WI38 (cell line): ENCODE data around the gene PRSS27.

Source experiments
- H3K4me3 ChIP-seq: 2 replicates; pipeline ENCODE4 v1.5.1; 2011; ENCODE audit warnings: low read depth, mild to moderate bottlenecking, control low read depth, low read length
- TF ChIP-seq, protein P1 (sequence below): IDR thresholded peaks from 2 replicates; pipeline ENCODE4 v1.5.1; 2012; ENCODE audit warnings: low read depth, mild to moderate bottlenecking, control low read depth, low read length

The PRSS27 gene

DNA sequence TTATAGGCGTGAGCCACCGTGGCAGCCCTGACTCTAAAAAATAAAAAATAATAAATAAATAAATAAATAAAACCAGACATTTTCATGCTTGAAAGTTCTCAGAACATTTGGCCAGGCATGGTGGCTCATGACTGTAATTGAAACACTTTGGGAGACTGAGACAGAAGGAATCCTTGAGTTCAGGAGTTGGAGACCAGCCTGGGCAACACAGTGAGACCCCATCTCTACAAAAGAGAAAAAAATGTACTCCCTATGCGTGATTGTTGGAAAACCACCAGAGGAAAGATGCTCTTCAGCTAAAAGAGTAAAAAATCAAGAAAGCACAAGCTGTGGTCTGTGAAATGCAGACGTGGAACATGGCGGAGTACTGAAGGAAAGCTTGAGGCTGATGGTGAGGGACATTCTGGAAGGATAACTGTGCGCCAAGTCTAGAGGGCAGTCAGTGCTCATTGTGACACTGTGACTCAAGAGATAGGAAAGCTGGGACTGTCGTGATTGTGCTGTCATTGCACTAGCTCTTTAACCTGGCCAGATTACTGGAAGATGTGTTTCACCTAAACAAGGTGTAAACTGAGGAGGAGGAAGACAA lies 4.2 kb upstream of the PRSS27 start:
- TF ChIP-seq, protein P1, sequence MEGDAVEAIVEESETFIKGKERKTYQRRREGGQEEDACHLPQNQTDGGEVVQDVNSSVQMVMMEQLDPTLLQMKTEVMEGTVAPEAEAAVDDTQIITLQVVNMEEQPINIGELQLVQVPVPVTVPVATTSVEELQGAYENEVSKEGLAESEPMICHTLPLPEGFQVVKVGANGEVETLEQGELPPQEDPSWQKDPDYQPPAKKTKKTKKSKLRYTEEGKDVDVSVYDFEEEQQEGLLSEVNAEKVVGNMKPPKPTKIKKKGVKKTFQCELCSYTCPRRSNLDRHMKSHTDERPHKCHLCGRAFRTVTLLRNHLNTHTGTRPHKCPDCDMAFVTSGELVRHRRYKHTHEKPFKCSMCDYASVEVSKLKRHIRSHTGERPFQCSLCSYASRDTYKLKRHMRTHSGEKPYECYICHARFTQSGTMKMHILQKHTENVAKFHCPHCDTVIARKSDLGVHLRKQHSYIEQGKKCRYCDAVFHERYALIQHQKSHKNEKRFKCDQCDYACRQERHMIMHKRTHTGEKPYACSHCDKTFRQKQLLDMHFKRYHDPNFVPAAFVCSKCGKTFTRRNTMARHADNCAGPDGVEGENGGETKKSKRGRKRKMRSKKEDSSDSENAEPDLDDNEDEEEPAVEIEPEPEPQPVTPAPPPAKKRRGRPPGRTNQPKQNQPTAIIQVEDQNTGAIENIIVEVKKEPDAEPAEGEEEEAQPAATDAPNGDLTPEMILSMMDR: no peak
- H3K4me3 ChIP-seq: no peak overlapping the region

GRCh38 chr16:2721634-2722173 lies 1.7 kb upstream of the PRSS27 start:
- peak overlapping the region; percentile 51 for H3K4me3 ChIP-seq

- peak overlapping the region; percentile 66 for H3K4me3 ChIP-seq
- TF ChIP-seq, protein P1: 0 out of 2 replicates have a peak, but pooled peaks have one; percentile 27
Measured at GRCh38 chr16:2720719-2721633, 952 bp upstream of the PRSS27 start.

- TF ChIP-seq, protein P1: no peak
- no peak overlapping the region for H3K4me3 ChIP-seq
Measured at GRCh38 chr16:2719328-2720063, 528 bp downstream of the PRSS27 start.

- TF ChIP-seq, protein P1: no peak
Measured at GRCh38 chr16:2717383-2718263, 2.4 kb downstream of the PRSS27 start.

DNA sequence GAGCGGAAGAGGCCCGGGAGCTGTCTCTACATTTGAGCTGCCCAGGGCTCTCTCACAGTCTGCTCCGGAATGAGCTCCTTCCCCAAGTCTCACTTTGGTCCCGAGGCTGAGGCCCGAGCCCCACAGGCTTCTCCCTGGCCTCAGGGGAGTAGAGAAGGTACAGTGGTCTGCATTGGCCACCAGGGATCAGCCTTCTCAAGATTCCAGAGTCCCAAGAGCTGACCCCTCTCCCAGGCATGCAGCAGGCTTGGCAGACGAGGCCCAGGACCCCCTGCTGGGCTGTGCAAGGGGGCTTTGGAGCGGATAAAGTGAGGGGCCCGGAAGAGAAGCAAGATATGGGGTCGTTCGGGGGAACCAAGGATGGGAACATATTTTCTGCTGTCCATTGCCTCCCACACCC lies 3.1 kb downstream of the PRSS27 start:
- TF ChIP-seq, protein P1: no peak
- H3K4me3 ChIP-seq: no peak overlapping the region

More at GRCh38 chr16:2717383-2718263, 2.4 kb downstream of the PRSS27 start:
- H3K4me3 ChIP-seq: no peak overlapping the region
